Measurements from ENCODE around the gene SLC35F5.
"Not testable (repeated sequence)": the region's sequence is repeated elsewhere in the genome, so short reads cannot be mapped to it uniquely, and the experiment has no call there.

SLC35F5 gene

GRCh38 chr2:113756355-113757137, at the start of gene SLC35F5:
SLC35F5 (minus strand) TSS chr2:113756642; CDS start chr2:113756409, 233 bp downstream.
- peak; percentile 94 for DNase-seq (ENCODE audit: low spot score)

GRCh38 chr2:113799375-113799774, 42.9 kb upstream of the SLC35F5 start:
- DNase-seq (ENCODE audit: low spot score) = no peak

- DNase-seq (ENCODE audit: low spot score) = no peak
Measured at GRCh38 chr2:113797237-113797636, 40.8 kb upstream of the SLC35F5 start.

GRCh38 chr2:113796592-113797175, 40.2 kb upstream of the SLC35F5 start:
- no peak for DNase-seq (ENCODE audit: low spot score)

- DNase-seq (ENCODE audit: low spot score) = no peak
Measured at GRCh38 chr2:113795405-113795920, 39.0 kb upstream of the SLC35F5 start.

- DNase-seq (ENCODE audit: low spot score) = no peak
Measured at GRCh38 chr2:113791697-113792590, 35.5 kb upstream of the SLC35F5 start.

GRCh38 chr2:113784823-113785744, 28.6 kb upstream of the SLC35F5 start:
- DNase-seq (ENCODE audit: low spot score) = no peak

- no peak for DNase-seq (ENCODE audit: low spot score)
Measured at GRCh38 chr2:113780472-113780871, 24.0 kb upstream of the SLC35F5 start.

GRCh38 chr2:113777371-113777770, 20.9 kb upstream of the SLC35F5 start:
- DNase-seq (ENCODE audit: low spot score) = peak; percentile 19

- no peak for DNase-seq (ENCODE audit: low spot score)
Measured at GRCh38 chr2:113776949-113777348, 20.5 kb upstream of the SLC35F5 start.

GRCh38 chr2:113774616-113775015, 18.2 kb upstream of the SLC35F5 start:
- not testable (repeated sequence) for DNase-seq (ENCODE audit: low spot score)

- no peak for DNase-seq (ENCODE audit: low spot score)
Measured at GRCh38 chr2:113770929-113771328, 14.5 kb upstream of the SLC35F5 start.

GRCh38 chr2:113769555-113769954, 13.1 kb upstream of the SLC35F5 start:
- DNase-seq (ENCODE audit: low spot score) = no peak

GRCh38 chr2:113768770-113769169, 12.3 kb upstream of the SLC35F5 start:
- DNase-seq (ENCODE audit: low spot score) = no peak

GRCh38 chr2:113767811-113768460, 11.5 kb upstream of the SLC35F5 start:
- DNase-seq (ENCODE audit: low spot score) = no peak

- no peak for DNase-seq (ENCODE audit: low spot score)
Measured at GRCh38 chr2:113765276-113765675, 8.8 kb upstream of the SLC35F5 start.

GRCh38 chr2:113762377-113763118, 6.1 kb upstream of the SLC35F5 start:
- DNase-seq (ENCODE audit: low spot score) = no peak

GRCh38 chr2:113760400-113760799, 4.0 kb upstream of the SLC35F5 start:
- no peak for DNase-seq (ENCODE audit: low spot score)

- DNase-seq (ENCODE audit: low spot score) = no peak
Measured at GRCh38 chr2:113757138-113757657, 756 bp upstream of the SLC35F5 start.

Data from LoVo (cell line).